GM18873 (cell line): ENCODE measurements around the gene MTRF1.
A peak's percentile ranks its signal among the peaks of the same experiment; 100 is the strongest.

ENCODE experiments used
- ATAC-seq: cut with Tn5 transposase; IDR thresholded peaks from one replicate; pipeline ENCODE4 v1.9.1; 2021; ENCODE audit warnings: mild to moderate bottlenecking, moderate library complexity, moderate number of reproducible peaks; ENCODE audit not compliant: unreplicated experiment, low FRiP score

Gene MTRF1

GRCh38 chr13:41231025-41231677 is 32.2 kb downstream of the MTRF1 start:
- no peak for ATAC-seq

GRCh38 chr13:41229356-41229755 is 34.0 kb downstream of the MTRF1 start:
- no peak for ATAC-seq

- no peak for ATAC-seq
These were observed 39.0 kb downstream of the MTRF1 start for GRCh38 chr13:41224113-41225110.

GRCh38 chr13:41222259-41222852 is 41.0 kb downstream of the MTRF1 start:
- ATAC-seq = peak; percentile 74

GRCh38 chr13:41220401-41220800 is 43.0 kb downstream of the MTRF1 start:
- no peak for ATAC-seq

GRCh38 chr13:41216160-41216559 is 47.2 kb downstream of the MTRF1 start:
- ATAC-seq = no peak

- ATAC-seq = no peak
These were observed 49.5 kb downstream of the MTRF1 start for GRCh38 chr13:41213919-41214318.

- ATAC-seq = no peak
These were observed 50.1 kb downstream of the MTRF1 start for GRCh38 chr13:41213316-41213715.

- no peak for ATAC-seq
These were observed 50.5 kb downstream of the MTRF1 start for GRCh38 chr13:41212881-41213280.

- ATAC-seq = no peak
These were observed 52.3 kb downstream of the MTRF1 start for GRCh38 chr13:41211062-41211461.

GRCh38 chr13:41206467-41206866 is 56.9 kb downstream of the MTRF1 start:
- no peak for ATAC-seq

GRCh38 chr13:41203810-41204209 is 59.6 kb downstream of the MTRF1 start:
- no peak for ATAC-seq

GRCh38 chr13:41200126-41200525 is 63.2 kb downstream of the MTRF1 start:
- no peak for ATAC-seq

GRCh38 chr13:41199526-41199925 is 63.9 kb downstream of the MTRF1 start:
- no peak for ATAC-seq

- no peak for ATAC-seq
These were observed 64.3 kb downstream of the MTRF1 start for GRCh38 chr13:41199079-41199478.

- ATAC-seq = no peak
These were observed 66.8 kb downstream of the MTRF1 start for GRCh38 chr13:41196620-41197019.

GRCh38 chr13:41196011-41196410 is 67.4 kb downstream of the MTRF1 start:
- ATAC-seq = no peak

- peak; percentile 90 for ATAC-seq
These were observed 69.2 kb downstream of the MTRF1 start, which contains the start of gene KBTBD7 for GRCh38 chr13:41193919-41194824. Gene KBTBD7, minus strand, starts transcription at chr13:41194569. Its CDS starts 312 bp downstream, at chr13:41194257.

- no peak for ATAC-seq
These were observed 69.9 kb downstream of the MTRF1 start for GRCh38 chr13:41193469-41193868.

GRCh38 chr13:41188584-41188983 is 74.8 kb downstream of the MTRF1 start:
- no peak for ATAC-seq
